ENCODE data around the gene ERC1.

Gene ERC1

GRCh38 chr12:1186298-1186697 lies 195.3 kb downstream of the ERC1 start:
- Histone ChIP-seq H3K27me3 (ENCODE audit: insufficient read depth, low read length) (no peaks in the 10 kb centered on the region), H4K20me1 (ENCODE audit: insufficient read depth, low read length) (no peaks in the 10 kb centered on the region), H3K4me3 (ENCODE audit: low read depth, low read length, poor library complexity, severe bottlenecking) (no peak overlapping the region), H3K9ac (ENCODE audit: low read length) (no peak overlapping the region), H3F3A (ENCODE audit: insufficient read depth, low read length) (no peaks in the 10 kb centered on the region), H2AFZ (ENCODE audit: low read length) (no peak overlapping the region), H3K4me2 (ENCODE audit: low read length) (no peak overlapping the region), H3K79me2 (ENCODE audit: insufficient read depth, low read length) (no peaks in the 10 kb centered on the region), H3K36me3 (ENCODE audit: insufficient read depth, low read length) (peaks cover 6% of the 10 kb centered on the region; the same call in 1 of the 2 replicates), H3K4me1 (ENCODE audit: insufficient read depth, low read length, severe bottlenecking) (peaks cover 13% of the 10 kb centered on the region), H3K9me3 (ENCODE audit: low read length) (no peaks in the 10 kb centered on the region), H3K9me2 (ENCODE audit: low read depth, low read length) (no peaks in the 10 kb centered on the region), H3K27ac (ENCODE audit: low read depth, low read length, poor library complexity, severe bottlenecking) (no peak overlapping the region)
- TF ChIP-seq EZH2 (IDR thresholded peaks at IDR 0.05; ENCODE audit: borderline replicate concordance, low read length): no peak
- TF ChIP-seq CTCF (IDR thresholded peaks at IDR 0.05; ENCODE audit: low read length): no peak

GRCh38 chr12:1188016-1188415 lies 197.0 kb downstream of the ERC1 start:
- Histone ChIP-seq H2AFZ (ENCODE audit: low read length) (no peak overlapping the region), H4K20me1 (ENCODE audit: insufficient read depth, low read length) (no peaks in the 10 kb centered on the region), H3K27me3 (ENCODE audit: insufficient read depth, low read length) (no peaks in the 10 kb centered on the region), H3K9me3 (ENCODE audit: low read length) (no peaks in the 10 kb centered on the region), H3K4me2 (ENCODE audit: low read length) (no peak overlapping the region), H3K27ac (ENCODE audit: low read depth, low read length, poor library complexity, severe bottlenecking) (no peak overlapping the region), H3K36me3 (ENCODE audit: insufficient read depth, low read length) (peaks cover 6% of the 10 kb centered on the region; the same call in 1 of the 2 replicates), H3K4me1 (ENCODE audit: insufficient read depth, low read length, severe bottlenecking) (peaks cover 26% of the 10 kb centered on the region), H3K79me2 (ENCODE audit: insufficient read depth, low read length) (no peaks in the 10 kb centered on the region), H3K9me2 (ENCODE audit: low read depth, low read length) (no peaks in the 10 kb centered on the region), H3K9ac (ENCODE audit: low read length) (no peak overlapping the region), H3K4me3 (ENCODE audit: low read depth, low read length, poor library complexity, severe bottlenecking) (no peak overlapping the region), H3F3A (ENCODE audit: insufficient read depth, low read length) (no peaks in the 10 kb centered on the region)
- TF ChIP-seq EZH2 (IDR thresholded peaks at IDR 0.05; ENCODE audit: borderline replicate concordance, low read length) (no peak), CTCF (IDR thresholded peaks at IDR 0.05; ENCODE audit: low read length) (no peak)

- H3K9ac ChIP-seq (ENCODE audit: low read length): no peak overlapping the region
- H3K36me3 ChIP-seq (ENCODE audit: insufficient read depth, low read length): peaks cover 4% of the 10 kb centered on the region; the same call in 1 of the 2 replicates
- no peak overlapping the region for H2AFZ ChIP-seq (ENCODE audit: low read length)
- no peak overlapping the region for H3K27ac ChIP-seq (ENCODE audit: low read depth, low read length, poor library complexity, severe bottlenecking)
- H3K9me2 ChIP-seq (ENCODE audit: low read depth, low read length): no peaks in the 10 kb centered on the region
- H3K27me3 ChIP-seq (ENCODE audit: insufficient read depth, low read length): no peaks in the 10 kb centered on the region
- no peak overlapping the region for H3K4me2 ChIP-seq (ENCODE audit: low read length)
- H3K79me2 ChIP-seq (ENCODE audit: insufficient read depth, low read length): no peaks in the 10 kb centered on the region
- no peaks in the 10 kb centered on the region for H3F3A ChIP-seq (ENCODE audit: insufficient read depth, low read length)
- H3K4me1 ChIP-seq (ENCODE audit: insufficient read depth, low read length, severe bottlenecking): peaks cover 26% of the 10 kb centered on the region
- H3K4me3 ChIP-seq (ENCODE audit: low read depth, low read length, poor library complexity, severe bottlenecking): no peak overlapping the region
- TF ChIP-seq CTCF (IDR thresholded peaks at IDR 0.05; ENCODE audit: low read length): no peak
- H4K20me1 ChIP-seq (ENCODE audit: insufficient read depth, low read length): no peaks in the 10 kb centered on the region
- H3K9me3 ChIP-seq (ENCODE audit: low read length): no peaks in the 10 kb centered on the region
Measured at GRCh38 chr12:1189163-1189562, 198.1 kb downstream of the ERC1 start.

All from OCI-LY1 (cell line).